Neuronal stem cell (in vitro differentiated cells): ENCODE measurements around the gene TMED3.

ENCODE experiments used
- DNase-seq: peaks from one replicate; pipeline ENCODE4 v3.0.0-alpha.2; 2013; ENCODE audit warnings: low spot score
- H2AFZ ChIP-seq: one replicate; pipeline ENCODE4 v1.6.1; 2013; ENCODE audit warnings: mild to moderate bottlenecking, low read length, inconsistent platforms
- H2AK5ac ChIP-seq: 2 replicates; pipeline ENCODE4 v1.6.1; 2013; ENCODE audit warnings: low read depth, mild to moderate bottlenecking, inconsistent platforms, low read length, moderate library complexity, mixed read lengths
- H2BK120ac ChIP-seq: 2 replicates; pipeline ENCODE4 v1.6.1; 2013; ENCODE audit warnings: low read depth, mild to moderate bottlenecking, inconsistent platforms, low read length, moderate library complexity, mixed read lengths
- H2BK12ac ChIP-seq: one replicate; pipeline ENCODE4 v1.6.1; 2013; ENCODE audit warnings: low read length, inconsistent platforms
- H2BK15ac ChIP-seq: 2 replicates; pipeline ENCODE4 v1.6.1; 2013; ENCODE audit warnings: mild to moderate bottlenecking, low read length, inconsistent platforms, mixed read lengths
- H2BK5ac ChIP-seq: one replicate; pipeline ENCODE4 v1.6.1; 2013; ENCODE audit warnings: inconsistent platforms, mild to moderate bottlenecking, low read length, moderate library complexity
- H3K14ac ChIP-seq: one replicate; pipeline ENCODE4 v1.6.1; 2013; ENCODE audit warnings: low read length, inconsistent platforms
- H3K18ac ChIP-seq: 2 replicates; pipeline ENCODE4 v1.6.1; 2013; ENCODE audit warnings: low read length, inconsistent platforms
- H3K23ac ChIP-seq: 2 replicates; pipeline ENCODE4 v1.6.1; 2013; ENCODE audit warnings: low read depth, mild to moderate bottlenecking, mixed read lengths, low read length, inconsistent platforms; ENCODE audit not compliant: poor library complexity
- H3K27ac ChIP-seq: replicated peaks from 3 replicates; pipeline ENCODE4 v1.5.1; 2013; ENCODE audit warnings: low read length, inconsistent platforms
- H3K27me3 ChIP-seq, 3 experiments: 2 replicates each; pipeline ENCODE4 v1.6.1; 2013; ENCODE audit warnings: low read length in 3 of 3, mild to moderate bottlenecking in 2 of 3, inconsistent platforms in 1 of 3, low read depth in 1 of 3, mixed read lengths in 1 of 3, moderate library complexity in 1 of 3; ENCODE audit not compliant: control insufficient read depth in 3 of 3, insufficient read depth in 3 of 3
- H3K36me3 ChIP-seq, 2 donors: replicated peaks in 1 of 2; 2 replicates each; pipeline ENCODE4 v1.6.1; 2013; ENCODE audit warnings: low read length in 2 of 2; ENCODE audit not compliant: control insufficient read depth in 2 of 2, insufficient read depth in 2 of 2
- H3K4ac ChIP-seq: 2 replicates; pipeline ENCODE4 v1.6.1; 2013; ENCODE audit warnings: inconsistent platforms, mild to moderate bottlenecking, low read length, moderate library complexity
- H3K4me1 ChIP-seq, 2 donors: 1 replicate in 1 of 2; 2 replicates in 1 of 2; pipeline ENCODE4 v1.6.1; 2013; ENCODE audit warnings: low read length in 2 of 2, low read depth in 1 of 2; ENCODE audit not compliant: control insufficient read depth in 2 of 2, insufficient read depth in 1 of 2
- H3K4me2 ChIP-seq: one replicate; pipeline ENCODE4 v1.6.1; 2013; ENCODE audit warnings: mild to moderate bottlenecking, low read length, inconsistent platforms; ENCODE audit not compliant: insufficient read depth, poor library complexity, severe bottlenecking
- H3K4me3 ChIP-seq, 2 donors: 2 replicates each; pipeline ENCODE4 v1.5.1; 2013; ENCODE audit warnings: low read length in 2 of 2, mild to moderate bottlenecking in 2 of 2, inconsistent platforms in 1 of 2, moderate library complexity in 1 of 2
- H3K79me1 ChIP-seq: one replicate; pipeline ENCODE4 v1.6.1; 2013; ENCODE audit warnings: low read depth, mild to moderate bottlenecking, inconsistent platforms, low read length, moderate library complexity
- H3K9ac ChIP-seq: one replicate; pipeline ENCODE4 v1.6.1; 2013; ENCODE audit warnings: mild to moderate bottlenecking, low read depth, low read length, inconsistent platforms; ENCODE audit not compliant: poor library complexity
- H3K9me3 ChIP-seq, 2 donors: replicated peaks in 1 of 2; 2 replicates each; pipeline versions ENCODE3 to v1.6.1; 2013; ENCODE audit warnings: low read length in 2 of 2, mild to moderate bottlenecking in 2 of 2, inconsistent platforms in 1 of 2, low read depth in 1 of 2, mixed read lengths in 1 of 2, moderate library complexity in 1 of 2; ENCODE audit not compliant: control insufficient read depth in 2 of 2, insufficient read depth in 1 of 2
- H4K8ac ChIP-seq: one replicate; pipeline ENCODE4 v1.6.1; 2013; ENCODE audit warnings: low read depth, mild to moderate bottlenecking, inconsistent platforms, low read length, moderate library complexity
- H4K91ac ChIP-seq: one replicate; pipeline ENCODE4 v1.6.1; 2013; ENCODE audit warnings: low read length, low read depth, mild to moderate bottlenecking, inconsistent platforms; ENCODE audit not compliant: poor library complexity
- WGBS, 2 donors: extraction: QIAGEN DNeasy Blood & Tissue Kit; methylation state at CpG; one replicate each; pipeline ENCODE4 v1.1.7; 2013; ENCODE audit warnings: missing lambda C conversion rate in 2 of 2, mixed read lengths in 1 of 2; ENCODE audit not compliant: insufficient read length in 2 of 2, insufficient replicate concordance in 1 of 2; ENCODE audit errors: extremely low coverage in 2 of 2; 5-methylcytosine and 5-hydroxymethylcytosine counted together

TMED3 gene

GRCh38 chr15:79322945-79323344, 12.0 kb downstream of the TMED3 start:
- H3K27me3 ChIP-seq: no peaks in the 10 kb centered on the region
- H3K4me2 ChIP-seq: no peak overlapping the region
- H4K91ac ChIP-seq: no peak overlapping the region
- no peaks in the 10 kb centered on the region for H3K4me1 ChIP-seq
- H3K4ac ChIP-seq: no peak overlapping the region
- no peak overlapping the region for H3K14ac ChIP-seq
- H3K23ac ChIP-seq: no peak overlapping the region
- H3K18ac ChIP-seq: no peak overlapping the region
- H4K8ac ChIP-seq: no peak overlapping the region
- no peak overlapping the region for H2BK12ac ChIP-seq
- WGBS, 2 donors: no CpG with 5 or more reads among the region's 6 CpGs
- no peak for DNase-seq
- no peak overlapping the region for H3K27ac ChIP-seq
- H2AK5ac ChIP-seq: no peak overlapping the region
- H3K36me3 ChIP-seq: peaks cover 21 to 49% of the 10 kb centered on the region in 2 donors
- H3K9me3 ChIP-seq: peaks cover 0 to 3% of the 10 kb centered on the region in 2 donors
- H3K79me1 ChIP-seq: no peaks in the 10 kb centered on the region
- no peak overlapping the region for H3K4me3 ChIP-seq
- no peak overlapping the region for H2BK120ac ChIP-seq
- H2AFZ ChIP-seq: no peak overlapping the region
- H3K9ac ChIP-seq: no peak overlapping the region
- no peak overlapping the region for H2BK15ac ChIP-seq
- H2BK5ac ChIP-seq: no peak overlapping the region

DNA sequence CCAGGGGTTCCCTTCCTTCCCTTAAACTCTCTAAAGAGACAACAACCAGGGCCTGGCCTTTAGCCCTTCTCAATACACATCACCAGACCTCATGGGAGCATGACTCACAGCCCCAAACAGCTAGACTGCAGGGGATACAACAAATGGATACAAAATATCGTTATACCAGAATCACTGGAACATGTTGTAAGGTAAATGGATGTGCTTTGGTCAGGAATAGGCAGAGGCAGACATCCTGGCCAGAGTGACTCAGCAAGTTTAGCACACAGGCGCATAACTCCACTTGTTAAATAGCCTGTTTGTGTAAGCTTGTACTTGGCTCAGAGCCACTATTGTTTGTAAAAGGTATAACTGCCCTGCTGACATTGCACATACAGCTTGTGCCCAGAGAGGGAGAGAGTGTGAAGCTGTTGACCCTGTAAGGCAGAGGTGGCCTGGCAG, 18.3 kb downstream of the TMED3 start:
- no peaks in the 10 kb centered on the region for H3K4me1 ChIP-seq
- no peaks in the 10 kb centered on the region for H3K79me1 ChIP-seq
- H3K36me3 ChIP-seq: peaks cover 2 to 4% of the 10 kb centered on the region in 2 donors
- H3K9me3 ChIP-seq: peaks cover 3 to 8% of the 10 kb centered on the region in 2 donors
- no peak overlapping the region for H3K27ac ChIP-seq
- H2AK5ac ChIP-seq: no peak overlapping the region
- H3K4me2 ChIP-seq: no peak overlapping the region
- no peak overlapping the region for H2BK12ac ChIP-seq
- no peak overlapping the region for H4K91ac ChIP-seq
- H3K23ac ChIP-seq: no peak overlapping the region
- no peaks in the 10 kb centered on the region for H3K27me3 ChIP-seq
- no peak for DNase-seq
- no peak overlapping the region for H3K18ac ChIP-seq
- H2BK5ac ChIP-seq: no peak overlapping the region
- no peak overlapping the region for H3K4ac ChIP-seq
- no peak overlapping the region for H3K14ac ChIP-seq
- no CpG with 5 or more reads among the region's 2 CpGs for WGBS, 2 donors
- H2AFZ ChIP-seq: no peak overlapping the region
- H3K9ac ChIP-seq: no peak overlapping the region
- no peak overlapping the region for H2BK15ac ChIP-seq
- H3K4me3 ChIP-seq: no peak overlapping the region
- no peak overlapping the region for H4K8ac ChIP-seq
- no peak overlapping the region for H2BK120ac ChIP-seq

GRCh38 chr15:79332824-79333510, 22.1 kb downstream of the TMED3 start:
- no peak overlapping the region for H4K8ac ChIP-seq
- no peak overlapping the region for H3K27ac ChIP-seq

DNA sequence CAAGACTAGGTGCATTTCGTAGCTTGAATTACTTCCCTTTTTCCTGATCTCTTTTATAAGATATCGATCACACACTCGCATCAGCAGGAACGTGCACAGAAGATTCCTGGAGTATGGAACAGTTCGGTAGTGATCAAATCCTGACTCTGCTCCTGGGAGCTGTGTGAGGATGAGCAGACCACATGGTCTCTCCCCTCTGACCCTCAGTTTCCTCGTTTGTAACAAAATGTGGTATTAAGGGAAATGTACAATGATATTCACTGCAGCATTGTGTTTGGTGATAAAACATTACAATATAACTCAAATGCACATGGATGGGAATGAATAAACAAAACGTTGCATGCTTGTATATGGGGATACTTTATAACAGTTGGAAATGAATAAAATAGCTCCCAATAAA, 26.7 kb downstream of the TMED3 start:
- H4K8ac ChIP-seq: no peak overlapping the region
- no peak overlapping the region for H2BK12ac ChIP-seq
- H3K4ac ChIP-seq: no peak overlapping the region
- no peak overlapping the region for H4K91ac ChIP-seq
- H3K18ac ChIP-seq: no peak overlapping the region
- H3K23ac ChIP-seq: no peak overlapping the region
- no peaks in the 10 kb centered on the region for H3K4me1 ChIP-seq
- WGBS, 2 donors: no CpG with 5 or more reads among the region's 7 CpGs
- no peak overlapping the region for H3K27ac ChIP-seq
- no peak overlapping the region for H2BK5ac ChIP-seq
- H3K4me2 ChIP-seq: no peak overlapping the region
- no peak overlapping the region for H3K4me3 ChIP-seq
- H3K79me1 ChIP-seq: no peaks in the 10 kb centered on the region
- no peak for DNase-seq
- H2BK120ac ChIP-seq: no peak overlapping the region
- no peak overlapping the region for H2BK15ac ChIP-seq
- H3K9ac ChIP-seq: no peak overlapping the region
- no peaks in the 10 kb centered on the region for H3K36me3 ChIP-seq
- H2AFZ ChIP-seq: no peak overlapping the region
- H3K9me3 ChIP-seq: peaks cover 0 to 3% of the 10 kb centered on the region in 2 donors
- no peak overlapping the region for H2AK5ac ChIP-seq
- H3K27me3 ChIP-seq: no peaks in the 10 kb centered on the region
- H3K14ac ChIP-seq: no peak overlapping the region

More at GRCh38 chr15:79332824-79333510, 22.1 kb downstream of the TMED3 start:
- Histone ChIP-seq H2AK5ac (no peak overlapping the region), H3K9me3 (peaks cover 3 to 8% of the 10 kb centered on the region in 2 donors), H2BK12ac (no peak overlapping the region), H2AFZ (no peak overlapping the region), H3K4me3 (no peak overlapping the region), H3K36me3 (peaks cover 0 to 2% of the 10 kb centered on the region in 2 donors), H2BK120ac (no peak overlapping the region), H3K14ac (no peak overlapping the region), H3K23ac (no peak overlapping the region), H3K4ac (no peak overlapping the region), H3K4me1 (no peaks in the 10 kb centered on the region), H3K27me3 (no peaks in the 10 kb centered on the region), H2BK15ac (no peak overlapping the region), H3K18ac (no peak overlapping the region), H3K9ac (no peak overlapping the region), H3K79me1 (no peaks in the 10 kb centered on the region), H2BK5ac (no peak overlapping the region), H3K4me2 (no peak overlapping the region), H4K91ac (no peak overlapping the region)
- no peak for DNase-seq
- WGBS, 2 donors: no CpG with 5 or more reads among the region's 5 CpGs
